GM19467 (cell line): ENCODE measurements around the gene LARP1B.
"Not testable (repeated sequence)": the region's sequence is repeated elsewhere in the genome, so short reads cannot be mapped to it uniquely, and the experiment has no call there.

Experiments
- ATAC-seq: cut with Tn5 transposase; IDR thresholded peaks from one replicate; pipeline ENCODE4 v1.9.1; 2021; ENCODE audit warnings: mild to moderate bottlenecking, moderate library complexity; ENCODE audit not compliant: unreplicated experiment

The LARP1B gene

GRCh38 chr4:128060699-128061565 is at the start of gene LARP1B:
Gene LARP1B (plus strand): TSS chr4:128061312. CDS start chr4:128074952, 13,640 bp downstream.
- ATAC-seq, result peak; percentile 89

- no peak for ATAC-seq
Measured at GRCh38 chr4:128025319-128025718, 35.8 kb upstream of the LARP1B start.

- ATAC-seq, result no peak
Measured at GRCh38 chr4:128029907-128030306, 31.2 kb upstream of the LARP1B start.

GRCh38 chr4:128031756-128032384 is 29.2 kb upstream of the LARP1B start:
- ATAC-seq, result no peak

GRCh38 chr4:128039568-128039967 is 21.5 kb upstream of the LARP1B start:
- no peak for ATAC-seq

GRCh38 chr4:128047019-128047418 is 14.1 kb upstream of the LARP1B start:
- ATAC-seq, result not testable (repeated sequence)

GRCh38 chr4:128047514-128047913 is 13.6 kb upstream of the LARP1B start:
- ATAC-seq, result not testable (repeated sequence)

GRCh38 chr4:128051229-128051628 is 9.9 kb upstream of the LARP1B start:
- not testable (repeated sequence) for ATAC-seq

- ATAC-seq, result not testable (repeated sequence)
Measured at GRCh38 chr4:128054907-128055306, 6.2 kb upstream of the LARP1B start.

- ATAC-seq, result not testable (repeated sequence)
Measured at GRCh38 chr4:128055441-128056206, 5.5 kb upstream of the LARP1B start.

- no peak for ATAC-seq
Measured at GRCh38 chr4:128056396-128056795, 4.7 kb upstream of the LARP1B start.

GRCh38 chr4:128060121-128060698 is 902 bp upstream of the LARP1B start:
- ATAC-seq, result no peak

GRCh38 chr4:128061566-128062536 is 739 bp downstream of the LARP1B start:
- ATAC-seq, result peak; percentile 27

GRCh38 chr4:128066453-128066820 is 5.3 kb downstream of the LARP1B start:
- not testable (repeated sequence) for ATAC-seq

- no peak for ATAC-seq
Measured at GRCh38 chr4:128068918-128069317, 7.8 kb downstream of the LARP1B start.

- ATAC-seq, result no peak
Measured at GRCh38 chr4:128076464-128076863, 15.4 kb downstream of the LARP1B start.

- not testable (repeated sequence) for ATAC-seq
Measured at GRCh38 chr4:128095293-128095692, 34.2 kb downstream of the LARP1B start.

- no peak for ATAC-seq
Measured at GRCh38 chr4:128107766-128108165, 46.7 kb downstream of the LARP1B start.

- no peak for ATAC-seq
Measured at GRCh38 chr4:128123036-128123435, 61.9 kb downstream of the LARP1B start.

GRCh38 chr4:128130621-128131020 is 69.5 kb downstream of the LARP1B start:
- ATAC-seq, result no peak
